ENCODE measurements around the gene GCA.

Gene GCA

GRCh38 chr2:162379719-162380580 lies 36.0 kb downstream of the GCA start:
- Histone ChIP-seq H3K27ac (ENCODE audit: low read depth, low read length, poor library complexity, severe bottlenecking) (no peak overlapping the region), H3K4me3 (ENCODE audit: low read depth, low read length, poor library complexity, severe bottlenecking) (no peak overlapping the region), H3K79me2 (ENCODE audit: insufficient read depth, low read length) (no peaks in the 10 kb centered on the region), H3K4me1 (ENCODE audit: insufficient read depth, low read length, severe bottlenecking) (no peaks in the 10 kb centered on the region), H3K27me3 (ENCODE audit: insufficient read depth, low read length) (no peaks in the 10 kb centered on the region), H2AFZ (ENCODE audit: low read length) (no peak overlapping the region), H3K9me3 (ENCODE audit: low read length) (no peaks in the 10 kb centered on the region), H3K9me2 (ENCODE audit: low read depth, low read length) (no peaks in the 10 kb centered on the region), H3K4me2 (ENCODE audit: low read length) (no peak overlapping the region), H3K9ac (ENCODE audit: low read length) (no peak overlapping the region), H4K20me1 (ENCODE audit: insufficient read depth, low read length) (no peaks in the 10 kb centered on the region), H3F3A (ENCODE audit: insufficient read depth, low read length) (no peaks in the 10 kb centered on the region), H3K36me3 (ENCODE audit: insufficient read depth, low read length) (no peaks in the 10 kb centered on the region)
- no peak for TF ChIP-seq CTCF (IDR thresholded peaks at IDR 0.05; ENCODE audit: low read length)
- no peak for TF ChIP-seq EZH2 (IDR thresholded peaks at IDR 0.05; ENCODE audit: borderline replicate concordance, low read length)

GRCh38 chr2:162381851-162382250 lies 37.9 kb downstream of the GCA start:
- Histone ChIP-seq H3K4me3 (ENCODE audit: low read depth, low read length, poor library complexity, severe bottlenecking) (no peak overlapping the region), H2AFZ (ENCODE audit: low read length) (no peak overlapping the region), H3K9me2 (ENCODE audit: low read depth, low read length) (no peaks in the 10 kb centered on the region), H3K9ac (ENCODE audit: low read length) (no peak overlapping the region), H3K4me2 (ENCODE audit: low read length) (no peak overlapping the region), H3K36me3 (ENCODE audit: insufficient read depth, low read length) (no peaks in the 10 kb centered on the region), H3K4me1 (ENCODE audit: insufficient read depth, low read length, severe bottlenecking) (no peaks in the 10 kb centered on the region), H4K20me1 (ENCODE audit: insufficient read depth, low read length) (no peaks in the 10 kb centered on the region), H3K27ac (ENCODE audit: low read depth, low read length, poor library complexity, severe bottlenecking) (no peak overlapping the region), H3K9me3 (ENCODE audit: low read length) (no peaks in the 10 kb centered on the region), H3F3A (ENCODE audit: insufficient read depth, low read length) (no peaks in the 10 kb centered on the region), H3K79me2 (ENCODE audit: insufficient read depth, low read length) (no peaks in the 10 kb centered on the region), H3K27me3 (ENCODE audit: insufficient read depth, low read length) (no peaks in the 10 kb centered on the region)
- TF ChIP-seq CTCF (IDR thresholded peaks at IDR 0.05; ENCODE audit: low read length) = no peak
- TF ChIP-seq EZH2 (IDR thresholded peaks at IDR 0.05; ENCODE audit: borderline replicate concordance, low read length) = no peak

- Histone ChIP-seq H3K36me3 (ENCODE audit: insufficient read depth, low read length) (no peaks in the 10 kb centered on the region), H3K9me2 (ENCODE audit: low read depth, low read length) (no peaks in the 10 kb centered on the region), H3K79me2 (ENCODE audit: insufficient read depth, low read length) (no peaks in the 10 kb centered on the region), H3F3A (ENCODE audit: insufficient read depth, low read length) (no peaks in the 10 kb centered on the region), H3K4me3 (ENCODE audit: low read depth, low read length, poor library complexity, severe bottlenecking) (no peak overlapping the region), H3K4me1 (ENCODE audit: insufficient read depth, low read length, severe bottlenecking) (no peaks in the 10 kb centered on the region), H3K4me2 (ENCODE audit: low read length) (no peak overlapping the region), H3K27ac (ENCODE audit: low read depth, low read length, poor library complexity, severe bottlenecking) (no peak overlapping the region), H3K9ac (ENCODE audit: low read length) (no peak overlapping the region), H2AFZ (ENCODE audit: low read length) (no peak overlapping the region), H4K20me1 (ENCODE audit: insufficient read depth, low read length) (no peaks in the 10 kb centered on the region), H3K9me3 (ENCODE audit: low read length) (no peaks in the 10 kb centered on the region), H3K27me3 (ENCODE audit: insufficient read depth, low read length) (no peaks in the 10 kb centered on the region)
- no peak for TF ChIP-seq CTCF (IDR thresholded peaks at IDR 0.05; ENCODE audit: low read length)
- no peak for TF ChIP-seq EZH2 (IDR thresholded peaks at IDR 0.05; ENCODE audit: borderline replicate concordance, low read length)
Observed at GRCh38 chr2:162382278-162382677, 38.3 kb downstream of the GCA start.
